HepG2 (cell line): ENCODE data around the gene P2RX7. TPM values are rescaled to one million over a fixed set of nuclear protein-coding genes. Genes with fewer than 3 reads are reported as not detected.

Experiments used
- ARID2 ChIP-seq: sonication (generic); formaldehyde crosslinking; IDR thresholded peaks from 2 replicates; pipeline ENCODE4 v1.8.1; 2022; ENCODE audit warnings: mild to moderate bottlenecking, missing genetic modification reagents, borderline replicate concordance
- ARID5B ChIP-seq: IDR thresholded peaks from 2 replicates; pipeline ENCODE4 v1.4.0; 2020; ENCODE audit warnings: mild to moderate bottlenecking, missing genetic modification reagents
- ATRX ChIP-seq: sonication (generic); formaldehyde crosslinking; IDR thresholded peaks from 2 replicates; pipeline ENCODE4 v1.4.0; 2020; ENCODE audit warnings: missing genetic modification reagents, borderline replicate concordance
- CREBL2 ChIP-seq: sonication (generic); formaldehyde crosslinking; IDR thresholded peaks from 2 replicates; pipeline ENCODE4 v1.8.1; 2023; ENCODE audit warnings: missing genetic modification reagents, mild to moderate bottlenecking, borderline replicate concordance
- EEA1 ChIP-seq: sonication (generic); formaldehyde crosslinking; IDR thresholded peaks from 2 replicates; pipeline ENCODE4 v1.5.1; 2020; ENCODE audit warnings: mild to moderate bottlenecking, missing genetic modification reagents, borderline replicate concordance
- HOXA5 ChIP-seq: sonication (generic); formaldehyde crosslinking; IDR thresholded peaks from 2 replicates; pipeline ENCODE4 v1.4.0; 2020; ENCODE audit warnings: missing genetic modification reagents
- ISX ChIP-seq: sonication (generic); formaldehyde crosslinking; conservative IDR thresholded peaks from 2 replicates; pipeline ENCODE4 v1.5.0; 2020; ENCODE audit warnings: missing genetic modification reagents
- MIER2 ChIP-seq: IDR thresholded peaks from 2 replicates; pipeline ENCODE4 v1.6.1; 2016; ENCODE audit warnings: missing biosample characterization, missing genetic modification reagents
- PRMT3 ChIP-seq: sonication (generic); formaldehyde crosslinking; IDR thresholded peaks from 2 replicates; pipeline ENCODE4 v1.8.1; 2022; ENCODE audit warnings: low read depth, mild to moderate bottlenecking, moderate library complexity, missing genetic modification reagents, borderline replicate concordance
- REL ChIP-seq: sonication (generic); formaldehyde crosslinking; conservative IDR thresholded peaks from 2 replicates; pipeline ENCODE4 v1.8.0; 2022; ENCODE audit warnings: mild to moderate bottlenecking, missing genetic modification reagents, moderate library complexity
- RFX5 ChIP-seq: IDR thresholded peaks from 2 replicates; pipeline ENCODE4 v1.6.1; 2011; ENCODE audit warnings: low read depth, low read length, improper control_type of control experiment
- RFXANK ChIP-seq: IDR thresholded peaks from 2 replicates; pipeline ENCODE4 v1.6.1; 2016
- TP53 ChIP-seq: sonication (generic); formaldehyde crosslinking; conservative IDR thresholded peaks from 2 replicates; pipeline ENCODE4 v1.4.0; 2020; ENCODE audit warnings: missing genetic modification reagents
- ZNF230 ChIP-seq: sonication (generic); formaldehyde crosslinking; IDR thresholded peaks from 2 replicates; pipeline ENCODE4 v1.4.0; 2020; ENCODE audit warnings: mild to moderate bottlenecking, missing genetic modification reagents
- ZNF276 ChIP-seq: sonication (generic); formaldehyde crosslinking; IDR thresholded peaks from 2 replicates; pipeline ENCODE4 v1.4.0; 2020; ENCODE audit warnings: mild to moderate bottlenecking, low read depth, missing genetic modification reagents
- ZNF44 ChIP-seq: sonication (generic); formaldehyde crosslinking; IDR thresholded peaks from 2 replicates; pipeline ENCODE4 v1.5.1; 2020; ENCODE audit warnings: mild to moderate bottlenecking, missing genetic modification reagents
- ZNF503 ChIP-seq: sonication (generic); formaldehyde crosslinking; IDR thresholded peaks from 2 replicates; pipeline ENCODE4 v1.4.0; 2020; ENCODE audit warnings: missing genetic modification reagents
- ZNF580 ChIP-seq: IDR thresholded peaks from 2 replicates; pipeline ENCODE4 v1.6.1; 2016; ENCODE audit warnings: low read depth, borderline replicate concordance
- ZNF644 ChIP-seq: IDR thresholded peaks from 2 replicates; pipeline ENCODE4 v1.6.1; 2016; ENCODE audit warnings: low read depth
- ZNF879 ChIP-seq: sonication (generic); formaldehyde crosslinking; IDR thresholded peaks from 2 replicates; pipeline ENCODE4 v1.8.1; 2023; ENCODE audit warnings: missing genetic modification reagents
- polyA plus RNA-seq, 8 experiments: library from polyadenylated mRNA; depleted of rRNA in 3 of 8; stranded (reverse) in 7 of 8; unstranded in 1 of 8; fragments of >200 nt; fragmentation: Illumina TruSeq in 4 of 8; extraction: Trizol in 4 of 8; gene quantifications; 2 replicates each; pipeline versions ENCODE4 v1.2.1 to v1.2.3, GENCODE V29; 2011 to 2016; ENCODE audit warnings: low read depth in 4 of 8, missing spikeins in 1 of 8, mixed read lengths in 1 of 8; ENCODE audit not compliant: insufficient read depth in 1 of 8
- total RNA-seq, 5 experiments: library from RNA; depleted of rRNA; stranded (reverse); fragments of >200 nt; fragmentation: Illumina TruSeq; extraction: Trizol; gene quantifications; 2 replicates each; pipeline ENCODE4 v1.2.3, GENCODE V29; 2016; ENCODE audit warnings: low read depth in 1 of 5

The P2RX7 gene
- total and polyA plus RNA-seq, 2 of the 13 experiments (the other 11 are each of a cell fraction or from before 2014, with no cell fraction given), result 0.13 to 0.73 TPM

- no peak for TF ChIP-seq REL (CRISPR knock-in tag)
- no peak for TF ChIP-seq ZNF276
- no peak for TF ChIP-seq EEA1 (CRISPR knock-in tag)
- peak; percentile 85 for TF ChIP-seq ZNF644
- TF ChIP-seq ARID2 (CRISPR knock-in tag), result no peak
- no peak for TF ChIP-seq RFX5
- no peak for TF ChIP-seq ZNF879 (CRISPR knock-in tag)
- no peak for TF ChIP-seq HOXA5 (CRISPR knock-in tag)
- no peak for TF ChIP-seq TP53
- 0 out of 2 replicates have a peak, but pooled peaks have one; percentile 15 for TF ChIP-seq MIER2 (CRISPR knock-in tag)
- TF ChIP-seq ZNF580 (CRISPR knock-in tag), result peak; percentile 40; the same call in 1 of the 2 replicates
- no peak for TF ChIP-seq ISX (CRISPR knock-in tag)
- 0 out of 2 replicates have a peak, but pooled peaks have one; percentile 31 for TF ChIP-seq ZNF503 (CRISPR knock-in tag)
- no peak for TF ChIP-seq CREBL2
- TF ChIP-seq ARID5B (CRISPR knock-in tag), result peak; percentile 85
- TF ChIP-seq RFXANK, result no peak
- TF ChIP-seq ZNF230 (CRISPR knock-in tag), result peak; percentile 79; the same call in 1 of the 2 replicates
- 0 out of 2 replicates have a peak, but pooled peaks have one; percentile 65 for TF ChIP-seq PRMT3
- no peak for TF ChIP-seq ZNF44
- TF ChIP-seq ATRX (CRISPR knock-in tag), result no peak
Measured at GRCh38 chr12:121089031-121089812, 43.5 kb upstream of the P2RX7 start (continued).
